ENCODE measurements around the gene ZNF219.

Gene ZNF219

DNA sequence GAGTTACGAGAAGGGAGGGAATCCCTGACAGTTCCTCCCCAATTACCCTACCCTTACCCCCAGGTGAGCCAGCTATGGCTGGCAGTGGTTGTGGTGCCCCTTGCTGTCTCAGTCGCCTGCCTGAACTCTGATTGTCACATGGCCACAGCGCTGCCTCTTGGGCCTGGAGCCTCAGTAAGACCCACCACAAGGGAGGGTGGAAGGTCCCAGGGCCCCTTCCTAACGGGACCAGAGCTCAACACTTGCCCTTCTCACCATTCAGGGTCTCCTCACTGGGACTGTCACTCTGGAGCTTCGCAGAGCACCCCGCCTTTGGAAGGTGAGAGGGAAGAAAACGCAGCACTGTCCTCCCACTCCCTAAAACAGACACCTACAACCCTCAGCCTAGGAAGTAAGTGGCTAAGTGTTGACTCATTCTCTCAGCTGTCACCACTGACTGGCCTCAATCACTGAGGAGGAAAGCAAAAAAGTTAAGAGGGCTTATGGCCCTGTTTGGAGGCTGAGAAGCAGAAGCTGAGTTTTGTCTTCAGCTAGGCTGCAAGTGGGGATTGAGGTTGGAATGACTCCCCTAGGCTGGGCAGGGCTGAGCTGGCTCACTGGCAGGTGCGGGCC lies 3.5 kb upstream of the ZNF219 start:
- DNase-seq (ENCODE audit: low spot score), result no peak

DNA sequence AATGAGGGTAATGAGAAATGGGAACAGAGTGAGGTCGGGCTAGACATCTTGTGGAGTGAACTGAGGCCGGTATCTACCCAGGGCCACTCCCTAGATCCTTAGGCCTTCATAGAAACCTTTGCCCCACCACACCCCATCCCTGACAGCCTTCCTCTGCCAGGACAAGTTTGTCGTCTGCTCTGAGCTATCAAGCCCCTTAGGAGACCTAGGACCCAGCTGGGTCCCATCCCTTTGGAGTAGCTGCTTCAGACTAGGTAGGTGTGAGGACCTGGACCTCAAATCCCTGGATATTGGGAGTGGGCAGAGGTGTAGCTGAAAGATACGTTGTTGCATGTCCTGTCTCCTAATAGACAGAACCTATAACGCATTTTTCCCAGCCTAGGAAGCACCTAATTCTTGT lies 2.5 kb upstream of the ZNF219 start, which contains the start of gene TMEM253:
TSS of gene TMEM253 (plus strand) at position 136 of the 400 bp plus-strand sequence. CDS start 278 bp downstream, outside the sequence.
- no peak for DNase-seq (ENCODE audit: low spot score)

DNA sequence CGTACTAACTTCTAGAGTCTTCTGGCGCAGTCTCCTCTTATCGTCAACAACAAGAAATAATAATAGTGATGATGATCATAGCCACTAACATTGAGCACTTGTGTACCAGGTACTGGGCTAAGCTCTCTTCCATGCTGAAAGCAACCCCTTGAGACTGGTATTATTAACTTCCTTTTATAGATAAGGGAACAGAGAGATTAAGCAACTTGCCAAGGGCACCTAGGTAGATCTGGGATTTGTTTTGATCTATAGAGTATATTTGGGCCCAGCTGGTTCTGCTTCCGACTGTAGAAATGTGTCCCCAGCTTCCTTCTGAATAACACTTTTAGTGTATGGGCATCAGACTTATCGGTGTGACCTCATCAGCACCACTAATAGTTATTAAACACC lies 1.1 kb upstream of the ZNF219 start:
- no peak for DNase-seq (ENCODE audit: low spot score)

DNA sequence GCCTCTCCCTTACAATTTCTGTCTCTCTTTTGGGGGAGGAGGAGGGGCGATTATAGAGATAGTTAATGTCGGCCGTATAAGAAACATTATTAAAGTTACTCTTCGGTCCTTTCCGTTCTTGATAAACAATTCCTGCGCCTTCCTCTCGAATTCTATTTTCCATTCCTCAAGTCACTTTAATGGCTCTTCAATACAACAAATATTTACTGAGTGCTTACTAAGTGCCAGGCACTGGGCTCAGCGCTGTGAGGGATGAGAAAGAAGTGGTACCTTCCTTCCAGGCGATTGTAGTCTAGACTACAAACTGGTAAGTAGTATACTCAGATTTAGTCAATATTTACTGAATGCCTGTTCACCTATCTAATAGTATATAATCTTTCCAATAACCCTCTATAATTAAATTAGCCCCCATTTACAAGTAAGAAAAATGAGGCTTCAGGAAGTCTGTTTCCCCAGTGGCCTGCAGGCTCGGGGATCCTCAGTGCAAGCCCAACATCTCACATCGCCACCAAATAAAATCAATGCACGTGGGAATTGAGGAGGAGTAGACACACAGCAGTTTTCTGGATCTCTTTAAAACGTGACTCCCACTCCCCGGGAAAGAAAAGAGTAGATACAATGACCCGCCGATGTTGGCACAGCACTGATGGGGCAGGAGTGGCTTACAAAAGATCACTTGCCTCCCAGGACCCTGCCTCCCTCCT lies 589 bp upstream of the ZNF219 start:
- DNase-seq (ENCODE audit: low spot score), result no peak

DNA sequence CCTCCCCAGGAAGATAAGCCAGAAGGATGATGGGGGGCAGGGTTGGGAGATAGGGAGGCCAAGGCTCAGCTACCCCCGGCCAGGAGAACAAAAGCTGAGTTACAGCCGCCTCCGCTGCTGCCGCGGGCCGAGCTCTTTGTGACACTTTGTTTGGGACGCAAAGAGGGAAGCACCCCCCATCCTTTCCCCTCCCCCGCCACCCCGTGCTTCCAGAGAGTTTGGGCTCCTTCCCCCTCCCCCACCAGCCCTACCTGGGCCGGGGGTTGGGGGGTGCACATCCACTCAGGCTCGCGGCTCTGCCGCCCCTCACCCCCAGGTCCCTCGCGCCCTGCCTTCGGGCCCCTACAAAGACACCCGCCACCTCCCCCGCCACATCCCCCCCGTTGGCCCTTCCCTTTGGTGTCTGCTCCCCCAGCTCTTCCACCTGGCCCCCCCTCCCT lies 799 bp downstream of the ZNF219 start:
- DNase-seq (ENCODE audit: low spot score), result no peak

DNA sequence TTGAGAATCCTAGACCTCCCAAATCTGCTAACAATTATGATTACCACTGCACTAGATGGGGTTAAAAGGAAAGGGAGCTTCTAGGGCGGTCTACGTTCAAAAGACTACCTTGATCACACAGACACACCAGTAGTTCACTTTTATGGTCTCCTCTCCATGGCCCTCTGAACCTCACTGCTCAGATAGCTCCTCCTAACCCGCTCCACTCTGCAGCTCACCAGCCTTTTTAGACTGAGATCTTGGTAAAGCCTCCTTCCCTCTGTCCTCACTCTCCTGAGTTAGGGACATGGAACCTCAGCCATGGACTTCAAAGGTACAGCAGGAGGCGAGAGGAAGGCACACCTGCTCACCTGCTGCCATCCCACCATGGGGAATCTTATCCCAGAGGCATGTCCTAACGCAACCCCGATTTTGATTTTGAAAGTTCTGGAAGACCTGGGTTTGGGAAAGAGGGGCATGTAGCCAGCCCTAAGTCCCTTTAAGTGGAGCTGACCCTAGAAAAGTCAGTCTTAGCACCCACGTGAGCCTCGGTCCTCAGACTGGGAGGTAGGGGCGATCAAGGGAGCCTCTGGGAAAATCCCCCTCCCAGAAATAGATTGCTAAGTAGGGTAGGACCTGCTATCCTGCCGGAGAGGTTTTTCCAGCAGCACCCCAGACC lies 1.3 kb downstream of the ZNF219 start:
- DNase-seq (ENCODE audit: low spot score), result no peak

DNA sequence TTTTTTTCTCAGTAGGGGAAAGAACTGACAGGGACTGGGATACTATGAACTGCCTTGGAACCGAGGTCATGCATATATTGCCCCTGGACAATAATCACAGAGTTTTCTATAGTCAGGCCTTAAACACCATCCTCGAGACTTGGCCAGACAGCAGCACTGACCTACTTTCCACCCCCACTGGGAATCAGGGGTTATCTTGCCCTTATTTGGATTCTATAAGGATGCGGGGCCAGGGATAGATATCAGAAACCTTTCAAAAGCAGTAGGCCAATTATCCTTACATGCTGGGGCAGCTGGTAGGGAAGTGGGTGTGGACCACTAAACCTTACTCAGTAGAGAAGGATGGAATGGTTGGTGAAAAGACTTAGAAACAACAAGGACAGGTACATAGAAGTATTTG lies 2.0 kb downstream of the ZNF219 start:
- DNase-seq (ENCODE audit: low spot score), result no peak

DNA sequence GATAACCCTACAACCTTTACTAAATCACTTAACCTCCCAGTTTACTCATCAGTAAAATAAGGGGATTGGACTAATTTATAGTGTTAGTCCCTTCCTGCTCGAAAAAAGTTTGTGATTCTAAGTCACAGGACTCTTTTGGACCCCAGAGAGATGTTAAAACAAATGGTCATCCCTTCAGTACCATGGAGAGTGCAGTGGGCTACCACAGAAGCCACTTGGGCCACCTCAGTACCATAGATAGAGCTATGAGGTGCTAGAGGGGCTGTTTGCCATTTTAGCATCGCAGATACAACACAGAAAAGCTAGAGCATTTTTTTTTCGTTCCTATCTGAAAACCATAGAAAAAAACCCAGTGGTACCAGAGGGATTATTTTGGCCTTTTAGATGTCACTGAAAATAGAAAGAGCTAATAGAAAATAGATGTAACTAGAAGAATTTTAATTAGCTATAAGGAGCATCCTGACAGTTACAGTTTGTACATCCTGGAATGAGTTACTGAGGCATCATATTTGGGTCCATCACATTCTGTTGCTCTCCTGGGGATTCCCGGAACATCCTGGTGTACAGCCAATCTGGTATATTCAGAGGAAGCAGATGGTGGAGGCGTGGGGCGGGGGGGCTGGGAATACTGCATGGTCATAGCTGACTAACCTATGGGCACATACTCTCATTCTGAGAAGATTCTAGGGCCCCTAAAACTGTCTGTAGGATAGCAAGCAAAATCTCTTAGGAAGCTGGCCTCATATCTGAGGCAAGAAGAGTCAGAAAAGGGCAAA lies 2.8 kb downstream of the ZNF219 start:
- DNase-seq (ENCODE audit: low spot score), result no peak

DNA sequence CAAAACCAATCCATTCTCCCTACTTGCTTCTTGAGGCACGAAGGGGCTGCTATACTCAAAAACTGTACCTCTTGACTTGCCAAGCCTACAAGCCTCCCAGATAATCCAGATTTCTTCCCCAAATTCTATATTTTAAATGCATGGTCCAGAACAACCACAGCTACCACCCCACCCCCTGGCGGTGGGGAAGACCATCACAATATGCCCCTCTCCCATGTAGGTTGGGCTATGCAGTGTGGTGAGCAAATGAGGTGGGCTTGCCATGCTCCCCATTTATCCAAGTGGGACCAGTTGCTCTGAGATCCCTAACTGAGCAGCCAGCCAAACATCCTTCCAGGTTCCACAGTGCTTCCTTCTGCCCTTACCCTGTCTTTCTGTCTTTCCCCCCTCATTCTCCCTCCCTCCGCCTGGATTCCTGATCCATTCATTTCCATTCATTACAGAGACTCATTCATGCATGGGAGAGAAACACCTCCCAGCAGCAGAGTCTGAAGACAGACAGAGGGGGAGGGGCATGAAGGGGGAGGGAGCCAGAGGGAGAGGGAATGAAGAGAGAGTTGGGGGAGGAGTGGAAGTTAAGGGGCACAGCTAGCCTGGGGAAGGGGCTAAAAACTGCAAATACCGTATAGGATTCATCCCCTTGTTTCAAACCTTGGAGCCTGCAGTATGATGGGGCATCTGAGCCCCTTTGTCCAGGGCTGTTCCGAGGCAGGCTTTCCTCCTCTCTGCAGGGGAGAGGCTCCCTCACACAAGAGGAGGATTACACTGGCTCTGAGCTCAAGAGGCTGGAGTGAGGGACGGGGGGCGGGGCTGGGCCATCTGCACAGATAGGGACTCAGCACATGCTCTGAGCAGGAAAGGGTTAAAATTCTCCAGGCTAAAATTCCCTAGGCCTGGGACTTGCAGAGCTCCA lies 4.4 kb downstream of the ZNF219 start:
- DNase-seq (ENCODE audit: low spot score), result no peak

DNA sequence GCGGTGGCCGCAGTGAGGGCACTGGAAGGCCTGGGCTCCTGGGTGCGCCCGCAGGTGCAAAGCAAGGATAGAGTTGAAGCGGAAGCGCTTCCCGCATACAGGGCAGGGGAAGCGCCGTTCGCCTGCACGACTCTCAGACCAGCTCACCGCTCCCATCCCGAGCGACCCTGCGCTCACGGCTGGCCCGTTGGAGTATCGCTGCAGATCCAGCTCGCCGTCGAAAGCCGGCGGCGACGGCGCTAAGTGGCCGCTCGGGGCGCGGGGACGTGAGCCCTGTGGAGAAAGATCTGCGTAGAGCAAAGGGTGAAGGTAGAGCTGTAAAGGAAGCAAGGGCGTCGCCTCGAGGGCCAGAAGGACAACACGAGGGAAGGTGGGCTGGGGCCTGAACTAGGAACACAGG lies 5.4 kb downstream of the ZNF219 start:
- DNase-seq (ENCODE audit: low spot score), result no peak

DNA sequence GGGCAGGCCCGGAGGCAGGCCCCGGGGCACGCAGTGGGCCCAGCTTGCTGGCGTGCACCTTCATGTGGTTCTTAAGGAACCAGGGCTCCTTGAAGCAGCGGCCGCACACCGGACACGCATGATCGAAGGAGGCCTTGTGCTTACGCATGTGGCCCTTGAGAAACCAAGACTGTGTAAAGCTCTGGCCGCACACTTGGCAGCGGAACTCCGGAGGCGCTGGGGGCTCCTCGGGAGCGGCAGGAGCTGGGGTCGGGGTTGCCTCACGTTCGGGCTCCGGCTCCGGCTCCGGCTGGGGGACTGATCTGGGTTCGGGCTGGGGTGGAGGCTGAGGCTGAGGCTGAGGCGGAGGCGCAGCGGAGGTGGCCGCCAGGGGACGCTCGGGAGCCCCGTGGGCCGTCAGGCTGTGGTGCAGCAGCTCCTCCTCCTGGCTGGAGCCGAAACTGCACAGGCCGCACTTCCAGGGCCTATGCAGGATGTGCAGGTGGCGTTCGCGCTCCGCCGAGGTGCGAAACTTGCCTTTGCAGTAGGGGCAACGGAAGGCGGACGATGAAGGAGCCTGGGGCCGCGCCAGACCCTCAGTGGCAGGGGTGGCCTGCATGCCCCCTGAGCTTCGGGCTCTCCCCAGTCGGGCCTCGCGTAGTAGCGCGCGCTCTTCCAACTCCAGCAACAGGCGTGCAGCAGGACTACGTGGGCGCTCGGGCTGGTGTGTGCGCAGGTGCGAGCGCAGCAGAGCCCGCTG lies 6.0 kb downstream of the ZNF219 start:
- DNase-seq (ENCODE audit: low spot score), result peak; percentile 91

DNA sequence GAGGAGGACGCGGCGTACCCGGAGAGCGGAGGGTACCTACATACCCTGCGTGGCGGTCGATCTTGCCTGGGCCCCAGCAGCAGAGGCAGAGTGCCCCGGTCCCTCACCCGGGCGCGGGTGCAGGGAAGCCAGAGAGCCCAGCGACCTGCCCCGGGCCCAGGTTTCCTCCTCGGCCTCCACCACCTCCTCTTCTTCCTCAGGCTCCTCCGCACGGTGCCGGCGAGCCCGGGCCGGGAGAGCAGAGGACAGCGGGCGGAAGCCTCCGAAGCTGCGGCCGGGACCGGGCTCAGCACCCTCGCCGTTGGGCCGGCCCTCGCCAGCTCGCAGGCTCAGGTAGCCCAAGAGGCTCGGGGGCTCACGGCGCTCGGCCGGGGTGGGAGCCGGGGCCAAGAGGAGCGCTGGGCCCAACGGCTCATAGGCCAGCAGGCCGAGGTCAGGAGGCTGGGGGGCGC lies 6.6 kb downstream of the ZNF219 start:
- no peak for DNase-seq (ENCODE audit: low spot score)

DNA sequence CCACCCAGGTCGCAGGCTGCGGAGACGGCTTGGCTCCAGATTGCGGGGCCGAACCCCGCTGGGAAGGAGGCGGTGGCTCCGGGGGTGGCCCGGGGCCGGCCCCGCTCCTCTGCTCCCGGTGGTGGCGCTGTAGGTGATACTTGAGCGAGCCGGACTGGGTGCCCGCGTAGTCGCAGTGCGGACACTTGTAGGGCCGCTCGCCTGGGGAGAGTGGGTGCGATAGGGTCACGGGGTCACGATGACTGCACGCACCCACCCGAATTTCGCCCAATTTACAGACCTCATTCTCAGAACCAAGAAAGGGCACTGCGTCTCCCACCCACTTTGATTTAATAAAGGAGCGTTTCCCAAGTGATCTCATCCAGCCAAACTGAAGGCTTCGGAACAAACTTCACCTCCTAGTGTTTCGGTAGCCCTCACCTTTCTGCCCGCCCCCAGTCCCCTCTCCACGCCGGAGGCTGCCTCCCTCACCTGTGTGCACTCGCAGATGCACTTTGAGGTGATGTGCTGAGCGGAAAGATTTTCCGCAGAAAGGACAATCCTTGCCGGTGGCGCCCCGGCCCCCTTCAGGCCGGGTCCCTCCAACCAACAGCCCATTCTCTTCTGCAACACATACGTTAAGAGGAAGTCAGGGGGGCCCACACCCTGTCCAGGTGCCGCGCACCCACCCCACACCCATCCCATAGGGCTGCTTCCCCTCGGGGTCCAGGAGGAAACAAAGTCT lies 7.4 kb downstream of the ZNF219 start:
- DNase-seq (ENCODE audit: low spot score), result no peak

DNA sequence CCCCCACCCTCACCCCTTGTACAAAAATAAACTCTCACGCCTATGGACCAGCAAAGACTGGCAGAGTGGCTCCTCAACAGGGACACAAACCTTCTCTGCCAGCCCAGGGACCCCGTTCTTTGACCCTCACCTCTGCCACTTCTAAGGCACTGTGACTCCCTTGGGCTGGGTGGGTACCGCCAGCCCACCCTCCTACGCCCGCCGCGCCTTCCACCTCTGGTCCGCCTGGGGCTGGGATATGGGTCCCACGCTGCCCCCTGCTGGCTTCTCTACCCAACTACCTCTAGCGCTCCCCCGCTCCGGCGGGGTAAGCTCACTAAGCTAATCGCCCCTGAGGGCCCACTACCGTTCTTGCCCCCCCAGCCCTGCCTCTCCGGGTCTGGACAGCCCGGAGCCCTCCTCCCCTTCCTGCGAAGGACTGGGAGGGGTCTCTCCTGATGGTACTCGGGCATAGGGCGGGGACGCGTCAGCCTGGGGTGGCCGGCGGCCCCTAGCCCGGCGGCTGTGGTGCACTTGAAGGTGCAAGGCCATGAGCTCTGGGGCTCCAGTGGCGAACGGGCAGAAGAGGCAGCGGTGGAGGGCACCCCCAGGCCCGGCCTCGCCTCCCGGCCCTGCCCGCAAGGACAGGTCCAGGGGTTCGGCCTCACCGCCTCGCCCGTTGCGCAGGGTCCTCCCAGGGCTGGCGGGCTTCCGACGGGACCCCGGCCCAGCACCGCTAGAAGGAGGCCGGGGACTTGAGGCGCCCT lies 8.1 kb downstream of the ZNF219 start:
- no peak for DNase-seq (ENCODE audit: low spot score)

DNA sequence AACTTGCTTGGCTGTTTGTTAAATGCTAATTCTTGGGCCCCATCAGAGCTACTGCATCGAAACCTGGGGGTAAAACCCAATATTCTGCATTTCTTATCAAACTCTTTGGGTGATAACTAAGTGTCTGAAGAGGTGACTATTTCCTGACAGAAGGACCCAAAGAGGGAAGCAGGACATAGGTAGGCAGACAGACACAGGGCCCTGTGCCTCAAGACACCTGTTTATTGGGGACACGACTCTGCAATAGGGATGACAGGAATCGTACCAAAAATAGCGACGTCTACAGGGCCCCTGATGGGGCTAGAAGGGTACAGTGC lies 8.6 kb downstream of the ZNF219 start:
- no peak for DNase-seq (ENCODE audit: low spot score)

DNA sequence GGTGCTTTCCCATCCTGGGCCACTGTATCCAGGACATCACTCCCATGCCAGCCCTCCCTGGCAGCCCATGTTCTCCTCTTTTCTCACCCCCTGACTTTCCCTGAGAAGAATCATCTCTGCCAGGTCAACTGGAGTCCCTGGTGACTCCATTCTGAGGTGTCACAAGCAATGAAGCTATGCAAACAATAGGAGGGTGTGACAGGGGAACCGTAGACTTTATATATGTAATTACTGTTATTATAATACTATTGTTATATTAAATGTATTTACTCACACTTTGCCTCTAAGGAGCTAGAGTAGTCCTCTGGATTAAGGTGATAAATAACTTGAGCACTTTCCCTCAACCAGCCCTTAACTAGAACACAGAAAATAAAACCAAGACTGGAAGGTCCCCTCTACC lies 9.2 kb downstream of the ZNF219 start:
- DNase-seq (ENCODE audit: low spot score), result no peak

DNA sequence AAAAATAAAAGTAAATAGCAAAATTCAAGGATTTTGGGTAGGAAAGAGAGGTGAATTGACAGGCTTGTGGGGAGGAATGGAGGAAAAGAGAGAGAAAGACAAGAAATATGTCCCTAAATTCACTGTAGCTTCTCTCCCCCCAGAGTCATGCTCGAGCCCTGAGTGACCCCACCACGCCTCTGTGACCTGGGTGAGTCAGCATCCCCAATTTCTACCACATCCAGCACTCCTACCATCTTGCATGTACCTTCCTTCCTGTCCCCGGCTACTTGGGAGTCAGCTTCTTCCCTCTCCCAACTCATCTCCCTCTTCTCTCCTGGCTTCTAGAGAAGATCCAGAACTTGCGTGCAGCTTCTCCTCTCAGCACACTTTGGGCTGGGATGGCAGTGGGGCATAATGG lies 9.8 kb downstream of the ZNF219 start:
- no peak for DNase-seq (ENCODE audit: low spot score)

DNA sequence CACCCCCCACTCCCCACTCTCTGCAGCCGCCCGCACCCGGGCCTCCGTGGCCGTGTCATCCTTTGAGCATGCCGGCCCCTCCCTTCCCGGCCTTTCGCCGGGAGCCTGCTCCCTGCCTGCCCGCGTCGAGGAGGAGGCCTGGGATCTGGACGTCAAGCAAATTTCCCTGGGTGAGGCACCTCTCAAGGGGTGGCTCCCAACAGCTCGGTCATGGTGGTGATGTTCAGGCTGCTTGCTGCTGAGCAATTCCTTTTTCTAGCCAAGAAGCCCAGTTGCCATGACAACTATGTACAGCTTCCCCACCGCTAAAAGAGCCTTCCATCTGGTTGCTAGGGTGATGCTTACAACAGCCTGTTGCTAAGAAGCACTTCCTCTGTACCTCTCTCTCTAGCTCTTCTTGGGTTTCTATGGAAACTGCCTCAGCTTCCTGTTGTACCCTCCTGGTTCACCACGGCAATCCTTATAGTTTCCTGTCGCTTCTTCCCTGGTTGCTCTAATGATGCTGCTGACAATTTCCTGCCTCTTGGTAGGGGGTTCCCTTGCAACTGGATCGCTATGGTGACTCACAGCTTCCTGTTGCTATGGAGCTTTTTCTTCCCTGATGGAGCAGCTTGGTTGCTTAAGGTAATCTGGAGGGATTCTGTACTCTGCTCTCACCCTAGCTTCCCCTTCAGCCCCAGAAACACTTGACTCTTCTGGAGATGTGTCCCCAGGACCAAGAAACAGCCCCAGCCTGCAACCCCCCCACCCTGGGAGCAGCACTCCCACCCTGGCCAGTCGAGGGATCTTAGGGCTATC lies 11.0 kb downstream of the ZNF219 start:
- peak; percentile 87 for DNase-seq (ENCODE audit: low spot score)

DNA sequence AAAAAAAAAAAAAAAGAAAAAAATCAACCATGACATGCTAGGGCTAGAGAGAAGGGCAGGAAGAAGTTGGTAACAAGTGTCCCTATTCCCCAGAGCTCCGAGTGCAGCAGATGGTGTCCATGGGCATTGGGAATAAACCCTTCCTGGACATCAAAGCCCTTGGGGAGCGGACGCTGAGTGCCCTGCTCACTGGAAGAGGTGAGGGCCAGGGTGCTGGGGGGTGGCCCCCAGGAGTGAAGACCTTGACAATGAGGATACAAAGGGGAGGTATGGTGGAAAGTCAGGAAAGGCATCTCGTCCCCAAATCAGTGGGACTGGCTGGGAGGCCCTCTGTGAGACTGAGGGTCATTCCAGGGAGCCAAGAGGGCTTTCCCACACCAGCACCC lies 11.6 kb downstream of the ZNF219 start:
- DNase-seq (ENCODE audit: low spot score), result no peak
